Embryonic facial prominence (tissue), 1 donor: ENCODE data around the gene SLC25A44.
A peak's percentile ranks its signal among the peaks of the same experiment; 100 is the strongest.
"Not testable (repeated sequence)": the region's sequence is repeated elsewhere in the genome, so short reads cannot be mapped to it uniquely, and the experiment has no call there.

Experiments
- DNase-seq: peaks from one replicate; pipeline ENCODE4 v3.0.0-alpha.2; 2016; ENCODE audit errors: extremely low spot score

SLC25A44 gene

GRCh38 chr1:156204686-156205085 is 10.8 kb downstream of the SLC25A44 start:
- DNase-seq: no peak

GRCh38 chr1:156211243-156211642 is 17.3 kb downstream of the SLC25A44 start:
- no peak for DNase-seq

GRCh38 chr1:156212130-156212529 is 18.2 kb downstream of the SLC25A44 start:
- no peak for DNase-seq

GRCh38 chr1:156212833-156213643 is 19.1 kb downstream of the SLC25A44 start, which contains the start of gene PMF1:
PMF1 (plus strand) TSS chr1:156213007; CDS start chr1:156213016, 9 bp downstream.
- peak; percentile 94 for DNase-seq

GRCh38 chr1:156213644-156213966 is 19.7 kb downstream of the SLC25A44 start:
- no peak for DNase-seq

GRCh38 chr1:156214024-156214748 is 20.3 kb downstream of the SLC25A44 start:
- no peak for DNase-seq

- not testable (repeated sequence) for DNase-seq
Observed at GRCh38 chr1:156216361-156217086, 22.6 kb downstream of the SLC25A44 start.

- no peak for DNase-seq
Observed at GRCh38 chr1:156217871-156218270, 24.0 kb downstream of the SLC25A44 start.

- DNase-seq: no peak
Observed at GRCh38 chr1:156220226-156220625, 26.3 kb downstream of the SLC25A44 start.

- DNase-seq: no peak
Observed at GRCh38 chr1:156221986-156222692, 28.2 kb downstream of the SLC25A44 start.

GRCh38 chr1:156225677-156226014 is 31.7 kb downstream of the SLC25A44 start:
- DNase-seq: no peak

GRCh38 chr1:156226116-156226538 is 32.2 kb downstream of the SLC25A44 start:
- no peak for DNase-seq

GRCh38 chr1:156226782-156227181 is 32.9 kb downstream of the SLC25A44 start:
- DNase-seq: no peak

GRCh38 chr1:156228501-156228900 is 34.6 kb downstream of the SLC25A44 start:
- no peak for DNase-seq

GRCh38 chr1:156229809-156230472 is 36.0 kb downstream of the SLC25A44 start:
- no peak for DNase-seq

GRCh38 chr1:156230473-156230837 is 36.6 kb downstream of the SLC25A44 start:
- no peak for DNase-seq

GRCh38 chr1:156232201-156232894 is 38.4 kb downstream of the SLC25A44 start:
- DNase-seq: no peak

GRCh38 chr1:156233426-156234127 is 39.7 kb downstream of the SLC25A44 start:
- DNase-seq: no peak

GRCh38 chr1:156236164-156236563 is 42.3 kb downstream of the SLC25A44 start:
- DNase-seq: no peak

- DNase-seq: no peak
Observed at GRCh38 chr1:156238248-156238647, 44.3 kb downstream of the SLC25A44 start.
